Measurements from ENCODE around the gene SYNGAP1.

DNA sequence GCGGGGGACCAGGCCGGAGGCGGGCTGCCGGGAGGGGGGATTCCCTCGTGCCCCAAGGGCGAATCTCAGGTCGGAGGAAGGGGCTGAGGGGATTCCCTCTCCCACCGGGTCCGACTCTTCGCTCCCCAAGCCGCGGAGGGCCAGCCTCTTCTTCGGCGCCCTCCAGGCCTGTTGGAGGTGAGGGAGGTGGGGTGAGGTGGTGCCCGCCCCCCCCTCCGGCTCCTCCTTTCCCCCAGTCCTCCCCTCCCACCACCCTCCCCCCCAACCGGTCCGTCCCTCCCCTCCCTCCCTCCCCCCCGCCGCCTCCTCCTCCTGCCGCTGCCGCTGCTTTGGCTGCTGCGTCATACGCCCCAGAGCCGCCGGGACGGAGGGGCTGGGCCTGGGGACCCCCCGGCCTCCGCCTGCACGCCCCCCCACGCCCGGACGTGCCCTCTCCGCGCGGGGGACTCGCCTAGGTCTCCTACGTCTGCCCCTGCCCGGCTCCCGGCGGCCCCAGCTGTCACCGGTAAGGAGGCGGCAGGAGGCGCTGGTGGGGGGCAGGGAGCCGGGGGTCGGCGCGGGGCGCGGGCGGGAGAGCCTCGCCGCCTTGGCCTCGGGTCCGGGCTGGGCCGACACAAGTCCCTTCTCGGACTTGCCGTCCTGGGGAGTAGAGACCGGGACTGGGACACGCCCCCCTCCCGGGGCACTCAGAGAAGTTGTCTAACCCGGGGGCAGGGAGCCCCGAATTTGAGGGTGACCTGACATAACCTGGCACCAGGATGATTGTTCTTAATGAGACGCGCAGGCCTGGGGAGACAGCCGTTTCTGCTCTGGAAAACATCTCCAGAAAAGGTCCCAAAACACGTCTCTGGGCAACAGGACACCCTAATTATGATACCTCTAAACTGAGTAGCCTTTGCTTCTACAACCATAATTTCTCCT lies 8.9 kb upstream of the SYNGAP1 start, which contains the start of gene PHF1:
- TF ChIP-seq, protein P1, sequence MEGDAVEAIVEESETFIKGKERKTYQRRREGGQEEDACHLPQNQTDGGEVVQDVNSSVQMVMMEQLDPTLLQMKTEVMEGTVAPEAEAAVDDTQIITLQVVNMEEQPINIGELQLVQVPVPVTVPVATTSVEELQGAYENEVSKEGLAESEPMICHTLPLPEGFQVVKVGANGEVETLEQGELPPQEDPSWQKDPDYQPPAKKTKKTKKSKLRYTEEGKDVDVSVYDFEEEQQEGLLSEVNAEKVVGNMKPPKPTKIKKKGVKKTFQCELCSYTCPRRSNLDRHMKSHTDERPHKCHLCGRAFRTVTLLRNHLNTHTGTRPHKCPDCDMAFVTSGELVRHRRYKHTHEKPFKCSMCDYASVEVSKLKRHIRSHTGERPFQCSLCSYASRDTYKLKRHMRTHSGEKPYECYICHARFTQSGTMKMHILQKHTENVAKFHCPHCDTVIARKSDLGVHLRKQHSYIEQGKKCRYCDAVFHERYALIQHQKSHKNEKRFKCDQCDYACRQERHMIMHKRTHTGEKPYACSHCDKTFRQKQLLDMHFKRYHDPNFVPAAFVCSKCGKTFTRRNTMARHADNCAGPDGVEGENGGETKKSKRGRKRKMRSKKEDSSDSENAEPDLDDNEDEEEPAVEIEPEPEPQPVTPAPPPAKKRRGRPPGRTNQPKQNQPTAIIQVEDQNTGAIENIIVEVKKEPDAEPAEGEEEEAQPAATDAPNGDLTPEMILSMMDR (IDR thresholded peaks at IDR 0.05) = no peak
- no peak for TF ChIP-seq POLR2AphosphoS5 (IDR thresholded peaks at IDR 0.05; ENCODE audit: low read depth, low read length)
- no peak for TF ChIP-seq TCF7L2 (IDR thresholded peaks at IDR 0.05; ENCODE audit: low read depth, low read length)
- TF ChIP-seq SIN3A (IDR thresholded peaks at IDR 0.05; ENCODE audit: borderline replicate concordance, insufficient read depth, low read depth, low read length) = peak; percentile 58; the same call in 1 of the 2 replicates

Measured in Panc1 (cell line).